Gastrocnemius medialis (tissue), 4 donors: ENCODE results near the gene FOXF1. TPM values are rescaled to one million over a fixed set of nuclear protein-coding genes. Genes with fewer than 3 reads are reported as not detected.

Source experiments
- ATAC-seq, 2 donors: fragments of 150-250 bp; one replicate each; pipeline ENCODE4 v1.9.1; 2016
- DNase-seq, 2 donors: peaks; one replicate each; pipeline ENCODE4 v3.0.0-alpha.2; 2019
- H3K27ac ChIP-seq, 4 donors: fragments of 200-600 bp; sonication (generic); 1 replicate in 1 of 4; 2 replicates in 3 of 4; pipeline ENCODE4 v1.5.1; 2016 to 2018; ENCODE audit warnings: mild to moderate bottlenecking in 2 of 4, moderate library complexity in 1 of 4
- H3K27me3 ChIP-seq, 3 donors: fragments of 200-600 bp; sonication (generic) in 2 of 3; 1 replicate in 1 of 3; 2 replicates in 2 of 3; pipeline versions ENCODE4 v1.5.1 to v1.6.0; 2016 to 2019; ENCODE audit warnings: mild to moderate bottlenecking in 1 of 3, moderate library complexity in 1 of 3
- H3K36me3 ChIP-seq, 2 donors: fragments of 200-600 bp; sonication (generic) in 1 of 2; one replicate each; pipeline ENCODE4 v1.5.1; 2017 to 2018
- H3K4me1 ChIP-seq, 2 donors: fragments of 200-600 bp; sonication (generic) in 1 of 2; one replicate each; pipeline ENCODE4 v1.5.1; 2016 to 2017; ENCODE audit warnings: mild to moderate bottlenecking in 2 of 2
- H3K4me3 ChIP-seq, 4 donors: fragments of 200-600 bp; sonication (generic) in 3 of 4; 1 replicate in 1 of 4; 2 replicates in 3 of 4; pipeline ENCODE4 v1.5.1; 2016 to 2019; ENCODE audit warnings: mild to moderate bottlenecking in 2 of 4
- H3K9me3 ChIP-seq, 3 donors: fragments of 200-600 bp; sonication (generic) in 2 of 3; 1 replicate in 1 of 3; 2 replicates in 2 of 3; pipeline ENCODE4 v1.5.1; 2016 to 2019
- CTCF ChIP-seq, 5 experiments: fragments of 450-650 bp in 3 of 5; fragments of 200-600 bp in 2 of 5; sonication (generic) in 2 of 5; IDR thresholded peaks in 4 of 5; conservative IDR thresholded peaks in 1 of 5; 1 replicate in 4 of 5; 2 replicates in 1 of 5; pipeline ENCODE4 v1.5.1; 2016 to 2019; ENCODE audit warnings: antibody characterized with exemption in 5 of 5, mild to moderate bottlenecking in 3 of 5, moderate library complexity in 3 of 5
- POLR2A ChIP-seq, 2 donors: fragments of 450-650 bp; IDR thresholded peaks; one replicate each; pipeline ENCODE4 v1.6.1; 2017; ENCODE audit warnings: antibody characterized with exemption in 2 of 2, mild to moderate bottlenecking in 2 of 2, moderate library complexity in 2 of 2
- in situ Hi-C, 4 donors: fragments of 200-750 bp; cut with MboI; loops; one replicate each; pipeline versions ENCODE4 v1.15.0 to v1.8.0; 2017; ENCODE audit warnings: low sequenced_read_pairs in 4 of 4
- intact Hi-C: fragments of 100-400 bp; cut with DNase I; formaldehyde crosslinking; loops from one replicate; pipeline ENCODE4 v1.15.1; 2023; ENCODE audit warnings: low total_unique reads
- total RNA-seq, 4 donors: library from RNA; depleted of rRNA; stranded (reverse); fragments of >200 nt; gene quantifications; one replicate each; pipeline versions ENCODE4 v1.1.0 to v1.2.3, GENCODE V29; 2016

The FOXF1 gene
- total RNA-seq, 4 donors from 2014 or later = 0.07 to 0.10 TPM; not detected in 2

- H3K36me3 ChIP-seq = no peaks in the 10 kb centered on the region
- in situ Hi-C loops = no loop called here
- no peak for DNase-seq
- no peak overlapping the region for H3K27ac ChIP-seq
- peaks cover 14 to 48% (median 34%) of the 10 kb centered on the region in 3 donors for H3K27me3 ChIP-seq
- H3K4me1 ChIP-seq = no peaks in the 10 kb centered on the region
- TF ChIP-seq POLR2A (IDR thresholded peaks at IDR 0.05) (no peak), CTCF (IDR thresholded peaks at IDR 0.05 in 4 of 5, conservative IDR thresholded peaks at IDR 0.05 in 1 of 5) (no peak)
- no peak overlapping the region for H3K4me3 ChIP-seq
- intact Hi-C loops = no loop called here
- no peak for ATAC-seq
- no peaks in the 10 kb centered on the region for H3K9me3 ChIP-seq
Measured at GRCh38 chr16:86472366-86472765, 38.0 kb upstream of the FOXF1 start.

GRCh38 chr16:86476956-86477534 lies 33.3 kb upstream of the FOXF1 start:
- Histone ChIP-seq H3K27me3 (peaks cover 31 to 71% (median 47%) of the 10 kb centered on the region in 3 donors), H3K4me1 (no peaks in the 10 kb centered on the region), H3K27ac (no peak overlapping the region), H3K9me3 (no peaks in the 10 kb centered on the region), H3K36me3 (no peaks in the 10 kb centered on the region), H3K4me3 (no peak overlapping the region)
- DNase-seq (no peak), ATAC-seq (no peak)
- no peak for TF ChIP-seq POLR2A (IDR thresholded peaks at IDR 0.05)
- TF ChIP-seq CTCF (IDR thresholded peaks at IDR 0.05 in 4 of 5, conservative IDR thresholded peaks at IDR 0.05 in 1 of 5) = no peak
- intact Hi-C loops = no loop called here
- in situ Hi-C loops = no loop called here

DNA sequence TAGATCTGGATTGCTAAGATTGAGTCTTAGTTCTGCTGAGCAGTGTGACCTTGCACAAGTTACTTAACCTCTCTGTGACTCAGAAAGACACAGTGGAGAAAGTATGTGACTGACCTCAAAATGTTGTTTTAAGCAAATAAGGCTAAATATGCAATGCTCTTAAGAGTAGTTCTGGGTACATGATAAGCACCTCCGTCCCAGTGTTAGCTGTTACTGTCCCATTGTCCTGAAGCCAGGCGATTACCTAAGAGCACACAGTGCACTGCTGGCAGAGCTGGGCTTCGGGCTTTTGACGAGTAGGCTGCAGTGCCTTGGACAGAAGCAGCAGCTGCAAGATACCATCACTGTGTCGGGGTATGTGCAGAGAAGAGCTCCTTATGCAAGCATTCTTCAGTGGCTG lies 32.7 kb upstream of the FOXF1 start:
- Histone ChIP-seq H3K36me3 (no peaks in the 10 kb centered on the region), H3K4me3 (no peak overlapping the region), H3K9me3 (no peaks in the 10 kb centered on the region), H3K4me1 (no peaks in the 10 kb centered on the region), H3K27ac (no peak overlapping the region), H3K27me3 (peaks cover 33 to 67% (median 44%) of the 10 kb centered on the region in 3 donors)
- ATAC-seq (no peak), DNase-seq (no peak)
- intact Hi-C loops (no loop called here), in situ Hi-C loops (no loop called here)
- TF ChIP-seq POLR2A (IDR thresholded peaks at IDR 0.05) (no peak), CTCF (IDR thresholded peaks at IDR 0.05 in 4 of 5, conservative IDR thresholded peaks at IDR 0.05 in 1 of 5) (no peak)

DNA sequence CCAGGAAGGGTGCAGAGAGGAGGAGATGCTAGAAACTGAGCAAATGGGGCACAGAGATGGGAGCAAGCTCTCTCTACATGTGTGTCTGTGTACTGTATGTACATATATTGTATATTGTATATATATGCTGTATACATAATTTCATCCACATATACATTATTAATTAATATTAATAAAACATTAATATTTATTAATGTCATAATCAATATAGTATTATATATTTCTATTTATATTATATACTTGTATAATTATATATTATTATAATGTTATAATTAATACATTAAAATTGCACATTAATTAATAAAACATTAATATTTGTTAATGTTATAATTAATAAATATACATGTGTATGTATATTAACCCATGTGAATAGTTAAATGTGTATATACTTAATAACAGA lies 31.5 kb upstream of the FOXF1 start:
- in situ Hi-C loops (no loop called here), intact Hi-C loops (no loop called here)
- Histone ChIP-seq H3K4me1 (no peaks in the 10 kb centered on the region), H3K9me3 (peaks cover 0 to 4% (median 0%) of the 10 kb centered on the region in 3 donors), H3K27me3 (peaks cover 33 to 73% (median 39%) of the 10 kb centered on the region in 3 donors), H3K36me3 (no peaks in the 10 kb centered on the region), H3K4me3 (no peak overlapping the region), H3K27ac (no peak overlapping the region)
- DNase-seq = no peak
- ATAC-seq = no peak
- TF ChIP-seq POLR2A (IDR thresholded peaks at IDR 0.05) = no peak
- TF ChIP-seq CTCF (IDR thresholded peaks at IDR 0.05 in 4 of 5, conservative IDR thresholded peaks at IDR 0.05 in 1 of 5) = no peak

DNA sequence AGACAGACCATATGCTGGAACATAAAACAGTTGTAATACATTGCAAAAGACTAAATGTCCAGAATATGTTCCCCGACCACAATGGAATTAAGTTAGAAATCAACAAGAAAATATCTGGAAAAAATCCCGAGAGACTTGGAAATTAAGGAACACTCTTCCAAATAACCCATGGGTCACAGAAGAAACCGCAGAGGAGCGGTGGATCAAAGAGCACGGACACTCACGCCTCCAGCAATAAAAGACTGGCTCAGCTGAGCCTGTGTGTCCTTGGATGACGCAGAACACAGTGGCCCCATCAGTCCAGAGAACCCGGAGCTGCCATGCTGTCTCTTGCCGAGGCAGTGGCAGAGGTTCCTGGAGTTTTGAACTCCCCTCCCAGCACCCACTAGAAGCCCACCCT lies 30.9 kb upstream of the FOXF1 start:
- no peak for ATAC-seq
- H3K27me3 ChIP-seq = peaks cover 39 to 77% (median 40%) of the 10 kb centered on the region in 3 donors
- no peak for DNase-seq
- in situ Hi-C loops (no loop called here), intact Hi-C loops (no loop called here)
- H3K4me1 ChIP-seq = no peaks in the 10 kb centered on the region
- H3K36me3 ChIP-seq = no peaks in the 10 kb centered on the region
- no peak overlapping the region for H3K27ac ChIP-seq
- no peak for TF ChIP-seq POLR2A (IDR thresholded peaks at IDR 0.05)
- TF ChIP-seq CTCF (IDR thresholded peaks at IDR 0.05 in 4 of 5, conservative IDR thresholded peaks at IDR 0.05 in 1 of 5) = no peak
- H3K9me3 ChIP-seq = peaks cover 0 to 10% (median 0%) of the 10 kb centered on the region in 3 donors
- no peak overlapping the region for H3K4me3 ChIP-seq
